A549 (cell line): Measurements from ENCODE around the gene SNCB.

Source experiments
- BCL3 ChIP-seq: fragments of >200 bp; sonication (Bioruptor Twin); formaldehyde crosslinking; IDR thresholded peaks from 3 replicates; pipeline ENCODE4 v1.6.1; 2016
- CTCF ChIP-seq: fragments of >200 bp; sonication (Bioruptor Twin); formaldehyde crosslinking; IDR thresholded peaks from 3 replicates; pipeline ENCODE4 v1.5.1; 2016
- EP300 ChIP-seq, 2 experiments: fragments of >200 bp; sonication (Bioruptor Twin); formaldehyde crosslinking; IDR thresholded peaks; 2 replicates in 1 of 2; 3 replicates in 1 of 2; pipeline ENCODE4 v1.6.1; 2016 to 2017
- FOSL2 ChIP-seq, 2 experiments: fragments of 450-650 bp in 1 of 2; fragments of >200 bp in 1 of 2; sonication (Bioruptor Twin) in 1 of 2; formaldehyde crosslinking; IDR thresholded peaks; 2 replicates each; pipeline versions ENCODE4 v1.5.0 to v1.6.1; 2016 to 2020; ENCODE audit warnings: mild to moderate bottlenecking in 1 of 2, moderate library complexity in 1 of 2
- HMGXB4 ChIP-seq: fragments of 250-450 bp; sonication (Bioruptor Pico); IDR thresholded peaks from 2 replicates; pipeline ENCODE4 v1.5.0; 2021; ENCODE audit warnings: mild to moderate bottlenecking, moderate library complexity, borderline replicate concordance
- JUN ChIP-seq, 2 experiments: fragments of >200 bp; sonication (Bioruptor Twin); formaldehyde crosslinking; IDR thresholded peaks; 2 replicates in 1 of 2; 3 replicates in 1 of 2; pipeline ENCODE4 v1.6.1; 2016 to 2017
- KDM1A ChIP-seq: fragments of 200-600 bp; sonication (generic); IDR thresholded peaks from 2 replicates; pipeline ENCODE4 v1.6.1; 2016; ENCODE audit warnings: low read depth, mild to moderate bottlenecking
- MAX ChIP-seq: IDR thresholded peaks from 2 replicates; pipeline ENCODE4 v1.6.1; 2012
- PHF8 ChIP-seq: fragments of 200-600 bp; sonication (generic); IDR thresholded peaks from 2 replicates; pipeline ENCODE4 v1.6.1; 2016; ENCODE audit warnings: low read depth, mild to moderate bottlenecking, antibody characterized with exemption, moderate library complexity, borderline replicate concordance
- POLR2A ChIP-seq: IDR thresholded peaks from 2 replicates; pipeline ENCODE4 v1.6.1; 2012; ENCODE audit warnings: mild to moderate bottlenecking, low read length
- POLR2AphosphoS2 ChIP-seq: conservative IDR thresholded peaks from 2 replicates; pipeline ENCODE4 v1.6.1; 2012; ENCODE audit warnings: low read length, improper control_type of control experiment, inconsistent platforms
- REST ChIP-seq: fragments of 200-600 bp; sonication (generic); IDR thresholded peaks from 2 replicates; pipeline ENCODE4 v1.6.1; 2016; ENCODE audit warnings: antibody characterized with exemption, mild to moderate bottlenecking, moderate library complexity
- USF2 ChIP-seq: fragments of 450-650 bp; IDR thresholded peaks from 2 replicates; pipeline ENCODE4 v1.6.1; 2014; ENCODE audit warnings: antibody characterized with exemption

GRCh38 chr5:176658007-176658599 is 27.8 kb upstream of the SNCB start:
- no peak for TF ChIP-seq PHF8
- TF ChIP-seq FOSL2 (IDR thresholded peaks at IDR 0.05), result no peak
- TF ChIP-seq FOSL2 (CRISPR knock-in tag; IDR thresholded peaks at IDR 0.05), result no peak
- TF ChIP-seq CTCF, result peak; percentile 79
- TF ChIP-seq USF2, result no peak
- TF ChIP-seq POLR2A, result no peak
- no peak for TF ChIP-seq POLR2AphosphoS2
- TF ChIP-seq BCL3, result no peak
- no peak for TF ChIP-seq EP300 (IDR thresholded peaks at IDR 0.05)
- no peak for TF ChIP-seq JUN (IDR thresholded peaks at IDR 0.05)
- no peak for TF ChIP-seq KDM1A
- TF ChIP-seq REST, result no peak
- no peak for TF ChIP-seq MAX
- no peak for TF ChIP-seq HMGXB4
